Measurements from ENCODE around the gene BLCAP. TPM values are rescaled to one million over a fixed set of nuclear protein-coding genes. Genes with fewer than 3 reads are reported as not detected.

Gene BLCAP
- total and polyA plus RNA-seq, 2 of the 4 experiments (the other 2 are of a cell fraction) = 17.7 to 67.3 TPM

DNA sequence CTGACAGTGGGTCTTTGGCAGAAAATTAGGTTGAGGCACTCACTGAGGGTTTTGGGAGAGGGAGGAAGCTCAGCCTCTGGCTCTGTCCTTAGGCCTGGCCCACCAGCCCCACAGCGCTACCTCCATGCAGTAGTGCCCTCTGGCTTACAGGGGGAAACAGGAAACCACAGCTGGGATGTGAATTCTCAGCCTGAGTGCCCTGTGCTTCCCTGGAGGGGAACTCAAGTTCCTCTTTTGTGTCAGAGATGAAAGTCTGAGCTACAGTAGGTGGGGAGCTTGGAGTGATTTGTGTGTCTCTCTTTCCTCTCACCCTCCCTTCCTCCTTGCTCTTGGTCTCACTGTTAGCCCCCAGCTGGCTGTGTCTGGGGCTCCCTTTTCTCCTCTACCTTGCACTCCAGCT, 48.2 kb upstream of the BLCAP start:
- Histone ChIP-seq H4K8ac (ENCODE audit: low read depth in 2 of 2, low read length in 2 of 2) (no peak overlapping the region), H4K5ac (ENCODE audit: low read depth, low read length) (no peak overlapping the region), H3K4me3 (ENCODE audit: insufficient read depth, low read depth, low read length) (no peak overlapping the region), H2AFZ (replicated peaks; ENCODE audit: low read length, poor library complexity) (no peak overlapping the region), H3K4ac (ENCODE audit: low read depth, low read length) (no peak overlapping the region), H3K36me3 (ENCODE audit: control insufficient read depth, insufficient read depth, low read length) (no peaks in the 10 kb centered on the region), H3K18ac (ENCODE audit: low read depth, low read length) (no peak overlapping the region), H3K4me1 (ENCODE audit: control insufficient read depth, insufficient read depth, low read length) (no peaks in the 10 kb centered on the region), H3K27ac (ENCODE audit: insufficient read depth, low read length) (no peak overlapping the region), H3K14ac (replicated peaks; ENCODE audit: low read depth, low read length) (no peak overlapping the region), H3K9ac (ENCODE audit: low read depth, low read length) (no peak overlapping the region), H2BK20ac (ENCODE audit: low read depth, low read length) (no peak overlapping the region), H2BK15ac (ENCODE audit: low read depth, low read length) (no peak overlapping the region), H3K79me1 (ENCODE audit: low read depth in 1 of 2, low read length in 2 of 2) (no peaks in the 10 kb centered on the region), H3K4me2 (ENCODE audit: low read depth, low read length) (no peak overlapping the region), H3K9me1 (ENCODE audit: insufficient read depth, low read length) (no peaks in the 10 kb centered on the region), H4K20me1 (ENCODE audit: insufficient read depth, low read length) (no peaks in the 10 kb centered on the region), H3K9me3 (ENCODE audit: control insufficient read depth, insufficient read depth, low read length) (no peaks in the 10 kb centered on the region), H3K56ac (ENCODE audit: extremely low read depth, insufficient read depth, low read length) (no peak overlapping the region), H3K23ac (ENCODE audit: low read depth, low read length) (no peak overlapping the region), H3K27me3 (ENCODE audit: control insufficient read depth, insufficient read depth, low read length) (peaks cover 26% of the 10 kb centered on the region), H2AK9ac (replicated peaks; ENCODE audit: low read depth, low read length, poor library complexity) (no peak overlapping the region), H2BK120ac (ENCODE audit: low read depth, low read length) (no peak overlapping the region), H2AK5ac (ENCODE audit: low read depth, low read length) (no peak overlapping the region), H4K91ac (ENCODE audit: insufficient read depth, low read depth, low read length) (no peak overlapping the region), H2BK5ac (ENCODE audit: low read depth, low read length, poor library complexity, severe bottlenecking) (no peak overlapping the region)
- ChIA-PET CTCF (no interaction called here), POLR2A (ENCODE audit: unreplicated experiment) (interaction anchor here (0.6 kb wide), 1 partner anchor 362 kb away, joined by 3 read pairs; no protein-coding TSS in a partner anchor)
- whole genome bisulfite sequencing, 2 experiments (ENCODE audit: extremely low coverage in 2 of 2, insufficient read length in 1 of 2) = no CpG with 5 or more reads among the region's 1 CpG
- DNase-seq (no peak), ATAC-seq (ENCODE audit: low read depth) (no peak)
- BruUV-seq (replicated peaks) = no TSS peak
- dilution Hi-C loops (cut with HindIII; ENCODE audit: low sequenced_read_pairs, unreplicated experiment) (no loop called here), in situ Hi-C loops (cut with MboI; ENCODE audit: low sequenced_read_pairs) (no loop called here), intact Hi-C loops (cut with micrococcal nuclease) (no loop called here)
- TF ChIP-seq NFE2L2 (IDR thresholded peaks at IDR 0.05; ENCODE audit: low read depth, low read length) (no peak), MXI1 (IDR thresholded peaks at IDR 0.05; ENCODE audit: borderline replicate concordance, low read depth, low read length) (no peak), RAD21 (IDR thresholded peaks at IDR 0.05; ENCODE audit: low read length) (no peak), CEBPB (IDR thresholded peaks at IDR 0.05; ENCODE audit: low read depth, low read length) (no peak), MAZ (IDR thresholded peaks at IDR 0.05; ENCODE audit: borderline replicate concordance, low read depth, low read length) (no peak), SMC3 (IDR thresholded peaks at IDR 0.05; ENCODE audit: low read depth, low read length) (no peak), POLR2A (IDR thresholded peaks at IDR 0.05; ENCODE audit: low read depth, low read length) (no peak), FOS (IDR thresholded peaks at IDR 0.05; ENCODE audit: low read depth, low read length) (no peak), MAFK (IDR thresholded peaks at IDR 0.05; ENCODE audit: low read depth, low read length) (no peak), BHLHE40 (IDR thresholded peaks at IDR 0.05; ENCODE audit: low read depth, low read length) (no peak), RCOR1 (IDR thresholded peaks at IDR 0.05; ENCODE audit: insufficient replicate concordance, low read length) (no peak), CHD1 (IDR thresholded peaks at IDR 0.05; ENCODE audit: low read depth, low read length) (no peak)
- TF ChIP-seq, protein P1, sequence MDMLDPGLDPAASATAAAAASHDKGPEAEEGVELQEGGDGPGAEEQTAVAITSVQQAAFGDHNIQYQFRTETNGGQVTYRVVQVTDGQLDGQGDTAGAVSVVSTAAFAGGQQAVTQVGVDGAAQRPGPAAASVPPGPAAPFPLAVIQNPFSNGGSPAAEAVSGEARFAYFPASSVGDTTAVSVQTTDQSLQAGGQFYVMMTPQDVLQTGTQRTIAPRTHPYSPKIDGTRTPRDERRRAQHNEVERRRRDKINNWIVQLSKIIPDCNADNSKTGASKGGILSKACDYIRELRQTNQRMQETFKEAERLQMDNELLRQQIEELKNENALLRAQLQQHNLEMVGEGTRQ (IDR thresholded peaks at IDR 0.05; ENCODE audit: low read depth, low read length) = no peak
- TF ChIP-seq, protein P2, sequence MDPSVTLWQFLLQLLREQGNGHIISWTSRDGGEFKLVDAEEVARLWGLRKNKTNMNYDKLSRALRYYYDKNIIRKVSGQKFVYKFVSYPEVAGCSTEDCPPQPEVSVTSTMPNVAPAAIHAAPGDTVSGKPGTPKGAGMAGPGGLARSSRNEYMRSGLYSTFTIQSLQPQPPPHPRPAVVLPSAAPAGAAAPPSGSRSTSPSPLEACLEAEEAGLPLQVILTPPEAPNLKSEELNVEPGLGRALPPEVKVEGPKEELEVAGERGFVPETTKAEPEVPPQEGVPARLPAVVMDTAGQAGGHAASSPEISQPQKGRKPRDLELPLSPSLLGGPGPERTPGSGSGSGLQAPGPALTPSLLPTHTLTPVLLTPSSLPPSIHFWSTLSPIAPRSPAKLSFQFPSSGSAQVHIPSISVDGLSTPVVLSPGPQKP (IDR thresholded peaks at IDR 0.05; ENCODE audit: borderline replicate concordance, low read depth, low read length) = no peak
- TF ChIP-seq, protein P3, sequence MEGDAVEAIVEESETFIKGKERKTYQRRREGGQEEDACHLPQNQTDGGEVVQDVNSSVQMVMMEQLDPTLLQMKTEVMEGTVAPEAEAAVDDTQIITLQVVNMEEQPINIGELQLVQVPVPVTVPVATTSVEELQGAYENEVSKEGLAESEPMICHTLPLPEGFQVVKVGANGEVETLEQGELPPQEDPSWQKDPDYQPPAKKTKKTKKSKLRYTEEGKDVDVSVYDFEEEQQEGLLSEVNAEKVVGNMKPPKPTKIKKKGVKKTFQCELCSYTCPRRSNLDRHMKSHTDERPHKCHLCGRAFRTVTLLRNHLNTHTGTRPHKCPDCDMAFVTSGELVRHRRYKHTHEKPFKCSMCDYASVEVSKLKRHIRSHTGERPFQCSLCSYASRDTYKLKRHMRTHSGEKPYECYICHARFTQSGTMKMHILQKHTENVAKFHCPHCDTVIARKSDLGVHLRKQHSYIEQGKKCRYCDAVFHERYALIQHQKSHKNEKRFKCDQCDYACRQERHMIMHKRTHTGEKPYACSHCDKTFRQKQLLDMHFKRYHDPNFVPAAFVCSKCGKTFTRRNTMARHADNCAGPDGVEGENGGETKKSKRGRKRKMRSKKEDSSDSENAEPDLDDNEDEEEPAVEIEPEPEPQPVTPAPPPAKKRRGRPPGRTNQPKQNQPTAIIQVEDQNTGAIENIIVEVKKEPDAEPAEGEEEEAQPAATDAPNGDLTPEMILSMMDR (conservative IDR thresholded peaks at IDR 0.05; ENCODE audit: low read depth, low read length) = no peak
